Thoracic aorta endothelial cell (primary cell): ENCODE measurements around the gene TUBB8. TPM values are rescaled to one million over a fixed set of nuclear protein-coding genes. Genes with fewer than 3 reads are reported as not detected.

Experiments
- total RNA-seq: library from RNA; depleted of rRNA; stranded (reverse); fragments of >200 nt; gene quantifications from 2 replicates; pipeline ENCODE4 v1.2.3, GENCODE V29; 2012

Gene TUBB8
- total RNA-seq = 0.07 TPM in 1 of 2 replicates, not detected in the other

GRCh38 chr10:48996-49395 is at the start of gene TUBB8:
Gene TUBB8, minus strand, starts transcription at chr10:49296. Its CDS starts 58 bp downstream, at chr10:49238.

Other genes with a start within 250 kb of the TUBB8 start
- gene ZMYND11, start 86.2 kb upstream of the TUBB8 start, total RNA-seq = 62.0 and 63.7 TPM in 2 replicates